HepG2 (cell line): Measurements from ENCODE around the gene TGFB2.

Experiments used
- GABPA ChIP-seq, 2 experiments: IDR thresholded peaks; 2 replicates each; pipeline ENCODE4 v1.6.1; 2011 to 2016; ENCODE audit warnings: low read depth in 2 of 2, low read length in 1 of 2, missing biosample characterization in 1 of 2, missing genetic modification characterization in 1 of 2
- HNRNPK ChIP-seq: fragments of 200-400 bp; formaldehyde crosslinking; IDR thresholded peaks from 2 replicates; pipeline ENCODE4 v1.6.1; 2018; ENCODE audit warnings: low read length, low read depth, moderate library complexity, mild to moderate bottlenecking; ENCODE audit not compliant: poor library complexity, severe bottlenecking
- KLF16 ChIP-seq, 2 experiments: sonication (generic) in 1 of 2; formaldehyde crosslinking in 1 of 2; IDR thresholded peaks; 2 replicates each; pipeline versions ENCODE4 v1.6.1 to v1.8.0; 2016 to 2023; ENCODE audit warnings: missing genetic modification reagents in 2 of 2, missing compliant biosample characterization in 1 of 2
- POLR2A ChIP-seq, 2 experiments: IDR thresholded peaks; 2 replicates each; pipeline ENCODE4 v1.6.1; 2011; ENCODE audit warnings: low read depth in 2 of 2, low read length in 2 of 2, mild to moderate bottlenecking in 1 of 2, moderate library complexity in 1 of 2; ENCODE audit not compliant: insufficient read depth in 1 of 2
- RAD21 ChIP-seq: fragments of 450-650 bp; formaldehyde crosslinking; IDR thresholded peaks from 2 replicates; pipeline ENCODE4 v1.5.0; 2020; ENCODE audit warnings: mild to moderate bottlenecking
- SMC3 ChIP-seq: IDR thresholded peaks from 2 replicates; pipeline ENCODE4 v1.6.1; 2011; ENCODE audit warnings: low read length, improper control_type of control experiment
- SP1 ChIP-seq, 2 experiments: fragments of 450-650 bp in 1 of 2; sonication (generic) in 1 of 2; formaldehyde crosslinking in 1 of 2; IDR thresholded peaks; 2 replicates each; pipeline versions ENCODE4 v1.4.0 to v1.6.1; 2016 to 2020; ENCODE audit warnings: missing genetic modification reagents in 1 of 2
- TF ChIP-seq, protein P1 (sequence below): sonication (generic); formaldehyde crosslinking; IDR thresholded peaks from 2 replicates; pipeline ENCODE4 v1.5.0; 2020; ENCODE audit warnings: mild to moderate bottlenecking, missing genetic modification reagents, moderate library complexity

DNA sequence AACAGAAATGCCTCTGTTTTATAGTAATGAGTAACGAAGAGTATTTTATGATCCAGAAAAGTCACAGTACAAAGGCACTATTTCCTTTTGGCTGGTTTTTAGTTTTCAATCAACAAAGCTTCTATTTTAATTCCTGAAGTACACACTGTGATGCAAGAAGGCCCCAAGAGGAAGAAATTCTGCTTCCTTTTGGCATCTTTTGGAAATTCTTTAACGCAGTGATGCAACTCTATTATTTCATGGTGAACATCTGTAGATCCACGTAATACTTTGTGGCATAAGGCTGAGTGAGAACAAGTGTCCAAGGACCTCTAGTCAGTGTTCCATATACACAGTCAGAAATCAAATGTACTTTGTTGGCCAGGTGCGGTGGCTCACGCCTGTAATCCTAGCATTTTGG lies 137.5 kb downstream of the TGFB2 start:
- TF ChIP-seq GABPA (IDR thresholded peaks at IDR 0.05; ENCODE audit: low read depth, low read length) (no peak), GABPA (CRISPR knock-in tag; IDR thresholded peaks at IDR 0.05; ENCODE audit: low read depth) (no peak), KLF16 (CRISPR knock-in tag; IDR thresholded peaks at IDR 0.05) (no peak), SMC3 (no peak), POLR2A (IDR thresholded peaks at IDR 0.05; ENCODE audit: insufficient read depth in 1 of 2, low read depth in 2 of 2, low read length in 2 of 2) (no peak), RAD21 (CRISPR knock-in tag) (no peak), HNRNPK (no peak), SP1 (IDR thresholded peaks at IDR 0.05) (no peak), SP1 (CRISPR knock-in tag; IDR thresholded peaks at IDR 0.05) (no peak)
- TF ChIP-seq, protein P1, sequence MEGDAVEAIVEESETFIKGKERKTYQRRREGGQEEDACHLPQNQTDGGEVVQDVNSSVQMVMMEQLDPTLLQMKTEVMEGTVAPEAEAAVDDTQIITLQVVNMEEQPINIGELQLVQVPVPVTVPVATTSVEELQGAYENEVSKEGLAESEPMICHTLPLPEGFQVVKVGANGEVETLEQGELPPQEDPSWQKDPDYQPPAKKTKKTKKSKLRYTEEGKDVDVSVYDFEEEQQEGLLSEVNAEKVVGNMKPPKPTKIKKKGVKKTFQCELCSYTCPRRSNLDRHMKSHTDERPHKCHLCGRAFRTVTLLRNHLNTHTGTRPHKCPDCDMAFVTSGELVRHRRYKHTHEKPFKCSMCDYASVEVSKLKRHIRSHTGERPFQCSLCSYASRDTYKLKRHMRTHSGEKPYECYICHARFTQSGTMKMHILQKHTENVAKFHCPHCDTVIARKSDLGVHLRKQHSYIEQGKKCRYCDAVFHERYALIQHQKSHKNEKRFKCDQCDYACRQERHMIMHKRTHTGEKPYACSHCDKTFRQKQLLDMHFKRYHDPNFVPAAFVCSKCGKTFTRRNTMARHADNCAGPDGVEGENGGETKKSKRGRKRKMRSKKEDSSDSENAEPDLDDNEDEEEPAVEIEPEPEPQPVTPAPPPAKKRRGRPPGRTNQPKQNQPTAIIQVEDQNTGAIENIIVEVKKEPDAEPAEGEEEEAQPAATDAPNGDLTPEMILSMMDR (CRISPR knock-in tag) = no peak
